NCI-H1092 treated with DMSO at 0.1 percent for 48 hours (cell line): ENCODE data around the gene GCDH.

Source experiments
- DNase-seq: peaks from one replicate; lab custom pipeline; 2025; lab: John Stamatoyannopoulos, UW

GCDH gene

GRCh38 chr19:12940897-12941296 lies 49.9 kb downstream of the GCDH start:
- no peak for DNase-seq

GRCh38 chr19:12943437-12944044 lies 52.6 kb downstream of the GCDH start:
- no peak for DNase-seq

GRCh38 chr19:12944104-12944674 lies 53.2 kb downstream of the GCDH start:
- no peak for DNase-seq

GRCh38 chr19:12945479-12946091 lies 54.6 kb downstream of the GCDH start, which contains the start of gene RAD23A:
TSS of gene RAD23A (plus strand) at chr19:12945862. CDS start at chr19:12945949, 87 bp downstream.
- DNase-seq, result peak; percentile 93

GRCh38 chr19:12946092-12946721 lies 55.2 kb downstream of the GCDH start:
- DNase-seq, result peak; percentile 38

GRCh38 chr19:12946731-12947496 lies 56.0 kb downstream of the GCDH start:
- no peak for DNase-seq

- no peak for DNase-seq
Observed at GRCh38 chr19:12947702-12948611, 57.0 kb downstream of the GCDH start.

- no peak for DNase-seq
Observed at GRCh38 chr19:12948612-12949362, 57.8 kb downstream of the GCDH start.
